Smooth muscle cell (in vitro differentiated cells): ENCODE measurements around the gene NPC1. TPM values are rescaled to one million over a fixed set of nuclear protein-coding genes. Genes with fewer than 3 reads are reported as not detected.

Experiments
- DNase-seq: peaks from one replicate; lab custom pipeline; 2025; ENCODE audit not compliant: unreplicated experiment; lab: John Stamatoyannopoulos, UW
- H2AFZ ChIP-seq: fragments of 200-600 bp; sonication (generic); 2 replicates; pipeline ENCODE4 v1.6.0; 2016; ENCODE audit warnings: antibody characterized with exemption, low read depth, mild to moderate bottlenecking
- H3F3A ChIP-seq: fragments of 200-600 bp; sonication (generic); 2 replicates; pipeline ENCODE4 v1.6.0; 2017; ENCODE audit warnings: antibody characterized with exemption, low read depth
- H3K27ac ChIP-seq: fragments of 200-600 bp; sonication (generic); 2 replicates; pipeline ENCODE4 v1.5.1; 2016; ENCODE audit warnings: low read depth, mild to moderate bottlenecking
- H3K27me3 ChIP-seq: fragments of 200-600 bp; sonication (generic); 2 replicates; pipeline ENCODE4 v1.6.1; 2016; ENCODE audit warnings: low read depth, mild to moderate bottlenecking
- H3K36me3 ChIP-seq: fragments of 200-600 bp; sonication (generic); 2 replicates; pipeline ENCODE4 v1.5.1; 2016; ENCODE audit warnings: low read depth
- H3K4me1 ChIP-seq: fragments of 200-600 bp; sonication (generic); 2 replicates; pipeline ENCODE4 v1.5.1; 2016; ENCODE audit warnings: low read depth
- H3K4me2 ChIP-seq: fragments of 200-600 bp; sonication (generic); 2 replicates; pipeline ENCODE4 v1.6.0; 2016; ENCODE audit warnings: mild to moderate bottlenecking
- H3K4me3 ChIP-seq: fragments of 200-600 bp; sonication (generic); 2 replicates; pipeline ENCODE4 v1.5.1; 2016; ENCODE audit warnings: mild to moderate bottlenecking
- H3K79me2 ChIP-seq: fragments of 200-600 bp; sonication (generic); 2 replicates; pipeline ENCODE4 v1.6.0; 2016; ENCODE audit warnings: low read depth, mild to moderate bottlenecking
- H3K9ac ChIP-seq: fragments of 200-600 bp; sonication (generic); 2 replicates; pipeline ENCODE4 v1.6.0; 2016; ENCODE audit warnings: low read depth
- H3K9me3 ChIP-seq: fragments of 200-600 bp; sonication (generic); replicated peaks from 2 replicates; pipeline ENCODE4 v1.5.1; 2016; ENCODE audit warnings: low read depth
- H4K20me1 ChIP-seq: fragments of 200-600 bp; sonication (generic); 2 replicates; pipeline ENCODE4 v1.6.0; 2016; ENCODE audit warnings: low read depth
- WGBS: methylation state at CpG from one replicate; pipeline ENCODE4 v1.1.7; 2016; ENCODE audit warnings: low lambda C conversion rate; 5-methylcytosine and 5-hydroxymethylcytosine counted together
- polyA plus RNA-seq: library from polyadenylated mRNA; unstranded; fragments of >200 nt; fragmentation: Nextera tagmentation; extraction: Ambion mirVana; gene quantifications from 2 replicates; pipeline ENCODE4 v1.2.1, GENCODE V29; 2016
- total RNA-seq: library from RNA; depleted of rRNA; stranded (reverse); fragments of >200 nt; gene quantifications from 2 replicates; pipeline ENCODE4 v1.2.3, GENCODE V29; 2014
- TF ChIP-seq, protein P1 (sequence below): fragments of 200-600 bp; sonication (generic); IDR thresholded peaks from 2 replicates; pipeline ENCODE4 v1.5.1; 2017; ENCODE audit warnings: borderline replicate concordance, mild to moderate bottlenecking, antibody characterized with exemption; ENCODE audit not compliant: insufficient read depth, poor library complexity, severe bottlenecking

The NPC1 gene
- total and polyA plus RNA-seq, 2 experiments from 2014 or later: 29.9 to 55.5 TPM

DNA sequence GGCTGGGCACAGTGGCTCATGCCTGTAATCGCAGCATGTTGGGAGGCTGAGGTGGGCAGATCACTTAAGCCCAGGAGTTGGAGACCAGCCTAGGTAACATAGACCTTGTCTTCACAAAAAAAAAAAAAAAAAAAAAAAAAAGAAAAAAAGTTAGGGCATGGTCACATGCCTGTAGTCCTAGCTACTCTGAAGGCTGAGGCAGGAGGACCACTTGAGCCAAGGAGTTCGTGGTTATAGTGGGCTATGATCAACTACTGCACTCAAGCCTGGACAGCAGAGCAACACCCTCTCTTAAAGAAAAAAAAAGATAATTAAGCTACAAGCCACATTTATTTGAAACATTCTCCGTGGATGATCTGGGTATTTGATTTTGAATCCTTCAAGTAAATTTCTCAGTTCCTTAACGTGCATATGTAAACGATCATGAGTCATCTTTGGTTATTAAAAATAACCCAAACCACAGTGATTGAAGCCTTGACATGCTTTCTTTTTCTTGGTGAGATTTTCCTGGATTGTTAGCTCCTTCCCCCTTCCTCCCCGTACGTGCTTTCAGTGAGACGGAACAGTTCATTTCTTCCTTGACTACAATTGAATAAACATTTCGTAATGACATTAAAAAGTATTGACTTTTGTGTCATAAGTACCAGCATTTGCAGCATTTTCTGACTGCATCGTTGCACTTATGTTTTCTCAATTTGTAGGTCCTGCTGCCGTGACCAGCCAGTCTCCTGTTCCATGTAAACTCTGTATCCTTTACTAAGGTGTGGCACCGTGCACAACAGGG lies 62.7 kb downstream of the NPC1 start:
- no peak overlapping the region for H2AFZ ChIP-seq
- no peak overlapping the region for H3K4me3 ChIP-seq
- H3K27ac ChIP-seq: no peak overlapping the region
- no peaks in the 10 kb centered on the region for H3K9me3 ChIP-seq
- peaks cover 2% of the 10 kb centered on the region for H3K36me3 ChIP-seq
- H3K4me1 ChIP-seq: peaks cover 6% of the 10 kb centered on the region
- DNase-seq: no peak
- no peaks in the 10 kb centered on the region for H4K20me1 ChIP-seq
- H3K9ac ChIP-seq: no peak overlapping the region
- WGBS: 76% methylated on average over 12 of the region's 12 CpGs
- H3F3A ChIP-seq: peaks cover 9% of the 10 kb centered on the region
- no peaks in the 10 kb centered on the region for H3K79me2 ChIP-seq
- no peak overlapping the region for H3K4me2 ChIP-seq
- TF ChIP-seq, protein P1, sequence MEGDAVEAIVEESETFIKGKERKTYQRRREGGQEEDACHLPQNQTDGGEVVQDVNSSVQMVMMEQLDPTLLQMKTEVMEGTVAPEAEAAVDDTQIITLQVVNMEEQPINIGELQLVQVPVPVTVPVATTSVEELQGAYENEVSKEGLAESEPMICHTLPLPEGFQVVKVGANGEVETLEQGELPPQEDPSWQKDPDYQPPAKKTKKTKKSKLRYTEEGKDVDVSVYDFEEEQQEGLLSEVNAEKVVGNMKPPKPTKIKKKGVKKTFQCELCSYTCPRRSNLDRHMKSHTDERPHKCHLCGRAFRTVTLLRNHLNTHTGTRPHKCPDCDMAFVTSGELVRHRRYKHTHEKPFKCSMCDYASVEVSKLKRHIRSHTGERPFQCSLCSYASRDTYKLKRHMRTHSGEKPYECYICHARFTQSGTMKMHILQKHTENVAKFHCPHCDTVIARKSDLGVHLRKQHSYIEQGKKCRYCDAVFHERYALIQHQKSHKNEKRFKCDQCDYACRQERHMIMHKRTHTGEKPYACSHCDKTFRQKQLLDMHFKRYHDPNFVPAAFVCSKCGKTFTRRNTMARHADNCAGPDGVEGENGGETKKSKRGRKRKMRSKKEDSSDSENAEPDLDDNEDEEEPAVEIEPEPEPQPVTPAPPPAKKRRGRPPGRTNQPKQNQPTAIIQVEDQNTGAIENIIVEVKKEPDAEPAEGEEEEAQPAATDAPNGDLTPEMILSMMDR: no peak
- H3K27me3 ChIP-seq: no peaks in the 10 kb centered on the region

- Histone ChIP-seq H3K4me2 (no peak overlapping the region), H3K27ac (no peak overlapping the region), H3K4me3 (no peak overlapping the region), H3K36me3 (peaks cover 2% of the 10 kb centered on the region), H2AFZ (no peak overlapping the region), H4K20me1 (no peaks in the 10 kb centered on the region), H3K27me3 (no peaks in the 10 kb centered on the region), H3K79me2 (no peaks in the 10 kb centered on the region), H3K9ac (no peak overlapping the region), H3K9me3 (no peaks in the 10 kb centered on the region), H3F3A (no peaks in the 10 kb centered on the region), H3K4me1 (peaks cover 6% of the 10 kb centered on the region)
- 94% methylated on average over 7 of the region's 7 CpGs for WGBS
- DNase-seq: no peak
- TF ChIP-seq, protein P1: no peak
Measured at GRCh38 chr18:23521907-23522306, 64.4 kb downstream of the NPC1 start.

DNA sequence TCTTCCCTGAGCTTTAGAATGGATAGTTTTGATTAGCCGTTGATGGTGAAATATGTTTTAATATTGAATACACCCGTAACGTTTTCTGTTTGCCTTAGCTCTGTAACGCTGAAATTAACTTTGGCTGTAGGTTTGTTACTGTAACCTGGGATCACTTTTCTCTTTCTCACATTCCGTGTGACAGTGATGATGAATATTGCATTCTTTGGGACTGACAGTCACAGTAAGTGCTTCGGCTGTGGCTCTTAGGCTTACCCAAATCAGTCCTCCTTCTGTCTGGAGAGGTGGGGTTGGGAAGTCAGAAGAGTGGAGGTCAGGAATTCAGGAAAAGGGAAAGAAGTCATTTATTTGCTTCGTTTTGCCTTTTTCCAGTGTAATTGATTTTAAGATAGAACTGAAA lies 65.0 kb downstream of the NPC1 start:
- Histone ChIP-seq H3K36me3 (peaks cover 2% of the 10 kb centered on the region), H3F3A (no peaks in the 10 kb centered on the region), H3K9ac (no peak overlapping the region), H3K4me1 (no peaks in the 10 kb centered on the region), H3K27ac (no peak overlapping the region), H3K9me3 (no peaks in the 10 kb centered on the region), H2AFZ (no peak overlapping the region), H3K4me2 (no peak overlapping the region), H3K79me2 (no peaks in the 10 kb centered on the region), H4K20me1 (no peaks in the 10 kb centered on the region), H3K27me3 (no peaks in the 10 kb centered on the region), H3K4me3 (no peak overlapping the region)
- DNase-seq: no peak
- TF ChIP-seq, protein P1: no peak
- WGBS: 91% methylated on average over 7 of the region's 7 CpGs

- H3K27ac ChIP-seq: no peak overlapping the region
- no peaks in the 10 kb centered on the region for H4K20me1 ChIP-seq
- H2AFZ ChIP-seq: no peak overlapping the region
- no peaks in the 10 kb centered on the region for H3K9me3 ChIP-seq
- no peaks in the 10 kb centered on the region for H3K79me2 ChIP-seq
- no peaks in the 10 kb centered on the region for H3F3A ChIP-seq
- H3K4me2 ChIP-seq: no peak overlapping the region
- peaks cover 2% of the 10 kb centered on the region for H3K36me3 ChIP-seq
- H3K4me3 ChIP-seq: no peak overlapping the region
- H3K4me1 ChIP-seq: no peaks in the 10 kb centered on the region
- WGBS: 78% methylated on average over 4 of the region's 4 CpGs
- TF ChIP-seq, protein P1: no peak
- H3K9ac ChIP-seq: no peak overlapping the region
- no peaks in the 10 kb centered on the region for H3K27me3 ChIP-seq
- DNase-seq: no peak
Measured at GRCh38 chr18:23519734-23520133, 66.6 kb downstream of the NPC1 start.
